GM18909 (cell line): ENCODE data around the gene FAAP24.
"Not testable (repeated sequence)": the region's sequence is repeated elsewhere in the genome, so short reads cannot be mapped to it uniquely, and the experiment has no call there.

Experiments
- ATAC-seq: cut with Tn5 transposase; IDR thresholded peaks from one replicate; pipeline ENCODE4 v1.9.1; 2021; ENCODE audit warnings: mild to moderate bottlenecking; ENCODE audit not compliant: unreplicated experiment, poor library complexity

The FAAP24 gene, protein sequence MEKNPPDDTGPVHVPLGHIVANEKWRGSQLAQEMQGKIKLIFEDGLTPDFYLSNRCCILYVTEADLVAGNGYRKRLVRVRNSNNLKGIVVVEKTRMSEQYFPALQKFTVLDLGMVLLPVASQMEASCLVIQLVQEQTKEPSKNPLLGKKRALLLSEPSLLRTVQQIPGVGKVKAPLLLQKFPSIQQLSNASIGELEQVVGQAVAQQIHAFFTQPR

DNA sequence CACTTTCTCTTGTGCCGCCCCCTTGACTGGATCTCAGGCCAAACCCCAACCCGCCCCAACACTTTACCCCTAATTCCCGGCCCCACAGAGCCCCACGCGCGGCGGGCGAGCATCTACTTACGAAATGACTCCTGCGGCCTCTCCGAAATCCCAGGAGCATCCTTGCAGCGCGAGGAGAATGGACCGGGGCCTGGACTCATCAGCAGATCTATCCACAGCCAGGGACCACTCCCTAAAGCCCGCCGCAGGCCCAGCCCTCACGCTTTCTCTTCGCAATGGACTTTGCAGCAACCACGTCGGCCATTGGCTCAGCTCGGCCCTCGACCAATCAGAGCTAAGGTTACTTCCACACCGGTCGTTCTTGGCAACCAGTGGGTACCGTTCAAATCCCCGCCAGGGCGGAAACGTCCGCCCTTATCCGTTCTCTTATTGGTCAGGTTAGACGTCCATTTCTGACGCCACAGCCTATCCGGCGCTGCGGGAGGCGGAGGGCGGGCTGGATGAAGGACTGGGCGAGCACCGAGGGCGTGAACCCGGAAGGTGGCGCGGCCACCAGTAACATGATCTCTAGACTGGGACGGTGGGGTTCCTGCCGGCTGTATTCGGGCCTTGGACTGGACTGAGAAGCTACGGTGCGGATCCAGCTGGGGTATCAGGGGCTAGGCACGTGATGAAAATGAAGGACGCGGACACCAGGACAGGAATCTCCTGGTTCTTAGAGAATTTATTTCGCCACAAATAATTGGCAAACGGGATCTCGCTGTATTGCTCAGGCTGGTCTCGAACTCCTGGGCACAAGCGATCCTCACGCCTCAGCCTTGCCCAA is at the start of gene FAAP24, which contains the start of gene CEP89:
Gene FAAP24, plus strand, starts transcription at position 528 of the 826 bp plus-strand sequence. CDS start 955 bp downstream, outside the sequence.
Gene CEP89, minus strand, starts transcription at position 244 of the 826 bp plus-strand sequence. Its CDS starts 84 bp downstream, at position 160.
- peak; percentile 99 for ATAC-seq

DNA sequence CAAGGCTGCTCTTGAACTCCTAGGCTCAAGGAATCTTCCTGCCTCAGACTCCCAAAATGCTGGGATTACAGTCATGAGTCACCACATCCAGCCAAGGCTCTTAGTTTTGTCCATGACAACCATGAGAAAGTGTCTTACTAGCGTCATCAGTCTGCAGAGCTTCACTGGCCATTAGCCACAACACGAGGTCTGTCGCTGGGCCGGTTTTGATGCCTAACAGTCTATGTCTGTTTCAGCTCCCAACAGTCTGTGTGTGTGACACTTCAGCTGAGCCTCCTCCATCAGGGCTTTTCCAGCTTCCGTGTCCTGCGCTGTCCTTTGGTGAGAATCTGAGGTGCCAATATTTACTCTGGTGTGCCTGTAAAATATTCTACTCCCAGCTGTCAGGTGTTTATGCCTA is 47.8 kb upstream of the FAAP24 start:
- ATAC-seq, result no peak

DNA sequence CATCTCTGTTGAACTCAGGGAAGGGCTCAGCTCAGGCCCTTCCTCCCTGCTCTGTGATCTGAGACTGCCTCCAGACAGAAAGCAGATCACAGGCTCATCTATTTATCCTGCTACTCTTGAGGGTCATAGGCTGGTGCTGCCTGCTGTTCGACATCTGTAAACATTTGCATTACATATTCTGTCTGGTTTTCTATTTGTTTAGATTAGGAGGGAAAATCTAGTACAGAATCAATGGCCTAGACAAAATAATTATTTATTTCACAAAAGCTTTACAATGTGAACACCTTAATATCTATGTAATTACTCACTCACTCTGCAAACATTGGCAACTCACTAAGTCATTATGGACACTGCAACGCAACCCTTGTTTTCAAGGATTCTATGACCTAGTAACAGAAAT is 43.2 kb upstream of the FAAP24 start:
- ATAC-seq, result no peak

DNA sequence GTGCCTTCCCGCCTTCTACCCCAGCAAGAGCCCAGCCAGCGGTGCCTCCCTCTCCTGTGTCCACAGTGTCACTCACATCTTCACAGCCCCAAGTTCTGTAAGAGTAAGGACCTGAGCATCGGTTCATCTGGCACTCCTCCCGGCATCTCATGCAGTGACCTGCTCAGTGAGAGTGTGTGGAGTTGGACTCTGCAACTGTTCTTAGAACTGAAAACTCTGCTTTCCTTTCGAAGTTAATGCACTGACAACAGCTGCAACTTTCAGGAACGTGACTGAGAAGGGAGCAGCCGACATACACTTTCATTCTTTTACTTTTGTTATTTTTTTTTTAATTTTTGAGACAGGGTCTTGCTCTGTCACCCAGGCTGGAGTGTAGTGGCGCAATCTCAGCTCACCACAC is 41.5 kb upstream of the FAAP24 start:
- ATAC-seq, result no peak

DNA sequence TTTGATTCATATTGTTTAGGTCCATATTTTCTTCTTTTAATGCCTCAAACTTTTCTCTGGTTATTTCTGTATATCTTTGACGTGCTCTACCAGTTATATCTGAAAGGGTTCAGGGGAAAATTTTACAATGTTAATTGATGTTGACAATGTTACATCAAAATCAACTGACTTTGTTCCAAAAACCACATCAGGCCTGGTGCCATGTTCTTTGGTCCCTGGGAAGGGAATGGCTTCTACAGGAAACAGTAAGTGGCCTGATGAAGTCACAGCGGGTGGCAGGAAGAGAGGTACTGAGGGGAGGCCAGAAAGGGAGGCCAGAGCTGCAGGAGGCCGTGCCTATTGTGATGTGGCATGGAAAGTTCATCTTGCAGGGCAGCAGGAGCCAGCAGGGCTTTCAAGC is 38.5 kb upstream of the FAAP24 start:
- ATAC-seq, result no peak

DNA sequence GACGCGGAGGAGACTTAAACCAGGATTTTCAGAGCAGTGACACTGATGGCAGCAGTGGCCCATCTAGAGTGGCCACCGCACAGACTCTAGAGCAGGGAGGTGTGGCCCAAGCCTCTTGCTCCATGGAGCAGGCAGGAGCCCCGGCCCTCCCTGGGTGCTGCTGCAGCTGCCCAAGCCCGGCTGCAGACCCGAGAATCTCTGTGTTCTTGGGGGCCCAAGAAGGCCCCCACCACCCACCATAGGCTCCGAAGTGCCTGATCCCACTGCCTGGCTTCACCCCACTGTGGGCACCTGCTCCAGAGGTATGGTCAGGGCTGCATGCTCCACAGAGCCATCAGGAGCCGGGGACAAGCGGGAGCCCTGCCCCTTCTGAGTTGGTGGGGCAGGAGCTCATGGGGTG is 36.4 kb upstream of the FAAP24 start:
- no peak for ATAC-seq

DNA sequence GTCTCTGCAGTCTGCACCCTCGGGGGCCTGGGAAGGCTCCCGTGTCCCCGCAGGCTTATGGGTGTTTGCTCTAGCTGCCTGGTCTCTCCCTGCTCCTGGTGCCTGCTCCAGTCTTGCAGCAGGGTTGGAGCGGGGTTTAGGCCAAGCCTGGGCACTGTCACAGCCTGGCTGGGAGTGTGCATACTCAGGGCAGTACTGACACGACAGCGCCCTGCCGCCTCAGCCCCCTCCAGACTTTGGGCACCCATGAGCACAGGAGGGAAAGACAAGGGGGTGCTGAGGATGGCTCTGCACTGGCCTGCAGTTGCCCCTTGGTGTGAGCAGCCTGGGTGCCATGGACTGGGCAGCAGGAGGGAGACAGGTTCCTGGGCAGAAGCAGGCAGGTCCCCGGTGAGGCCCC is 36.0 kb upstream of the FAAP24 start:
- ATAC-seq, result no peak

DNA sequence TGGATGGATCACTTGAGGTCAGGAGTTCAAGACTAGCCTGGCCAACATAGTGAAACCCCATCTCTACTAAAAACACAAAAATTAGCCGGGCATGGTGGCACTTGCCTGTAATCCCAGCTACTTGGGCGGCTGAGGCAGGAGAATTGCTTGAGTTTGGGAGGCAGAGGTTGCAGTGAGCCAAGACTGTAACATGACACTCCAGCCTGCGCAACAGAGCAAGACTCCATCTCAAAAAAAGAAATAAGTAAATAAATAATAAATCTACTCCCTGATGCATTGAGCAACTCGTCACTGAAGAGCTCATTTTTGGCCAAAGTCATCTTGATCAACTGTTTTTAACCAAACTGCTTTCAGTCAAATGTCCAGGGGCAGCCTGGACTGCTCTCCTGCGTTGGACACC is 30.8 kb upstream of the FAAP24 start:
- ATAC-seq, result not testable (repeated sequence)

DNA sequence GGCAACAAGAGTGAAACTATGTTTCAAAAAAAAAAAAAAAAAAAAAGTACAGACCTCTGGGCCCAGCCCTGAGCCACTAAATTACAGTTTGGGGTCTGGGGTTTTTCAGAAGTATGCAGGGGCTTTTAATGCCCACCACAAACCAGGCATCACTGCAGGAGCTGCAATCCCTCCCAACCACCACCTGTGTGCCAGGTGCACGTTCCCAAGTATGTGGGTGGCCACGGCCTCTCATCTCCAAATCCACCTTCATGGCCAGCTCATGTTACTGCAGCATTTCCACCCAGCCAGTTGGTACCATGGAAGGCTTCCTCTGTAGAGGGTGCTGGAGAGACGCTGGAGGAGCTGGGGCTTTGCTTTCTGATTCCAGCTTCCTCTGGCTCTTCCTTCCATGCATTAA is 26.8 kb upstream of the FAAP24 start:
- no peak for ATAC-seq

DNA sequence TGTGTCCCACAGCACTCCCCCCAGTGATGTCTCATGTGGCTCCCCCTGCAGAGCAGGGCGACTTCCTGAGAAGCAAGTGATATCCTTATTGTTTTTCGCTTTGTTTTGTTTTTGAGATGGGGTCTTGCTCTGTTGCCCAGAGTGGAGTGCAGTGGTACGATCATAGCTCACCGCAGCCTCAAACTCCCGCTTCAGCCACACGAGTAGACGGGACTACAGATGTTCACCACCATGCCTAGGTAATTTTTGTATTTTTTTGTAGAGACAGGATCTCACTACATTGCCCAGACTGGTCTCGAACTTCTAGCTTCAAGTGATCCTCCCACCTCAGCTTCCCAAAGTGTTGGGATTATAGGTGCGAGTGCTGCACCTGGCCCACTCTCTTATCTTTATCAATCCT is 5.3 kb upstream of the FAAP24 start:
- no peak for ATAC-seq

DNA sequence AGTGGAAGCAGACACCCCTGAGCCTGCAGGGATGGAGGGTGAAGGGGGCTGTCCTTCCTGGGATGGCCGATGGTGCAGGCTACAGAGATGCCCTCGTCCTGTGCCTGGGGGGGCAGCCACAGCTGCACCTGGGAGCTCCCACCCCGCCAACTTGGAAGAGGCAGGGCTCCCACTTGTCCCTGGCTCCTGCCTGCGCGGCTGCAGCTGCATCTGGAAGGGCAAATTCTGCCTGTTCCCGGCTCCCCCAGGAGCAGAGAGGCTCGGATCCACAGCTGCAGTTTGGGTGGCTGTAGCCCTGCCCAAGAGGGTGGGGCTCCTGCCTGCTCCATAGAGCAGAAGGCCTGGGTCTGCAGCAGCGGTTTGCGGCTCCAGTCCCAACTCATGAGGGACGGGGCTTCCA is 2.5 kb upstream of the FAAP24 start:
- no peak for ATAC-seq

DNA sequence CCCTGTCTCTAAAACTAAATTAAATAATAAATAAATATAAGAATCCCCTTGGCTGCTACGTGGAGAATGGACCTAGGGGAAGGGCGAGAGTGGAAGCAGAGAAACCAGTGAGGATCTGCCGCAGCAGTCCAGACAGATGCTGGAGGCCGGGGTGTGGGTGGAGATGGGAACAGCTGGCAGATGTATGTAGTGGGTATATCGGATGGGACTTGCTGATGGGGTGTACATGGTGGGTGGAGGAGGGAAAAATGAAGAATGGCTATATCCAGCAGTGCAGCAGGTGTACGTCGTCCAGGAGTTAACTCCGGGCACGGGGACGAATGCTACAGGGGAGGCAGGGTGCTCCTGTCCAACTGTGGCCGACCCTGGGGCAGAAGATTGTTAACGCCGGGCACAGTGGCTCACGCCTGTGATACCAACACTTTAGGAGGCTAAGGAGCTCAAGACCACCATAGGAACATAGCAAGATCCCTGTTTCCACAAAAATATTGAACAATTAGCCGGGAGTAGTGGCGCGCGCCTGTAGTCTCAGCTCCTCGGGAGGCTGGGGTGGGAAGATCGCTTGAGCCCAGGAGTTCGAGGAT is 938 bp upstream of the FAAP24 start:
- ATAC-seq, result no peak

DNA sequence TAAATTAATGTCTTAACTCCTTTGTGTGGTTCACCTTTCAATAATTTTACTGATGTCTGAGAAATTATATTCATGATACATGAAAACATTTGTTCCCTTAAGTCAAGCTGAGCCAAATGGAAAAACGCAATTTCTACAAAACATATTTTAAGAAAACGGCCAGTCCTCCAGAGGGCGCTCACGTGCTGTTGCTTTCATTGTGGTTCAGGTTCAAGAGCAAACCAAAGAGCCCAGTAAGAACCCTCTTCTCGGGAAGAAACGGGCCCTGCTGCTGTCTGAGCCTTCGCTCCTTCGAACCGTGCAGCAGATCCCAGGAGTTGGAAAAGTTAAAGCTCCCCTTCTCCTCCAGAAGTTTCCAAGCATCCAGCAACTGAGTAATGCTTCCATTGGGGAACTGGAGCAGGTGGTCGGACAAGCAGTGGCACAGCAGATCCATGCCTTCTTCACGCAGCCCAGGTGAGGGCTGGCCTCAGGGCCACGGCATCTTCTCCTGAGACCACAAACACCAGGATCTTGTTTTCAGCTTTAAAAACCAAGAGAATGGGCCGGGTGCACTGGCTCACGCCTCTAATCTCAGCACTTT is 4.3 kb downstream of the FAAP24 start:
- no peak for ATAC-seq

DNA sequence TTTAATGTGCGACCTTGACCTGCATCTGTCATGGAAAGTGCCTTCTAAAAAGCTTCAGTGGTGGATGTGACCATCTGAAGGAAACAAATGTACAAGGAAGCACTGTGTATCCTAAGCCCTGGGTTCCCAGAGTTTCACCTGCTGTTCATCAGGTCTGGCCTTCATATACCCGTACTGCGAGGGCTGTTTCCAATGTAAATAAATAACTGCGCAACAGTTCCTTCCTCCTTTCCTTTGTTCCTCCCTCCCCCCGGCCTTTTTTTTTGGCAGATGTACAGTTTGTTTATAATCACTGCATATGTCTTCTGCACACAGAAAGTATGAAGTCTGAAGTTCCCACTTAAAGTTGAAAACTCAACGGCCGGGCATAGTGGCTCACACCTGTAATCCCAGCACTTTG is 5.2 kb downstream of the FAAP24 start:
- ATAC-seq, result no peak

DNA sequence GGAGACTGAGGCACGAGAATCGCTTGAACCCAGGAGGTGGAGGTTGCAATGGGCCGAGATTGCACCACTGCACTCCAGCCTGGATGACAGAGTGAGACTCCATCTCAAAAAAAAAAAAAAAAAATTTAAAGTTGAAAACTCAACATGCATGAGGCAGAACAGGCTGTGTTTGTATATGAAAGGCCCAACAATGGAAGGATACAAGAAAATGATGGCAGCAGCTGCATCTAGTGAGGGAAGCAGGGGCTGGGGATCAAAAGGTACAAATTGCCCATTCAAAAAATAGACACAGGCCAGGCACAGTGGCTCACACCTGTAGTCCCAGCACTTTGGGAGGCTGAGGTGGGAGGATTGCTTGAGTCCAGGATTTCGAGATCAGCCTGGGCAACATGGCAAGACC is 5.8 kb downstream of the FAAP24 start:
- not testable (repeated sequence) for ATAC-seq

DNA sequence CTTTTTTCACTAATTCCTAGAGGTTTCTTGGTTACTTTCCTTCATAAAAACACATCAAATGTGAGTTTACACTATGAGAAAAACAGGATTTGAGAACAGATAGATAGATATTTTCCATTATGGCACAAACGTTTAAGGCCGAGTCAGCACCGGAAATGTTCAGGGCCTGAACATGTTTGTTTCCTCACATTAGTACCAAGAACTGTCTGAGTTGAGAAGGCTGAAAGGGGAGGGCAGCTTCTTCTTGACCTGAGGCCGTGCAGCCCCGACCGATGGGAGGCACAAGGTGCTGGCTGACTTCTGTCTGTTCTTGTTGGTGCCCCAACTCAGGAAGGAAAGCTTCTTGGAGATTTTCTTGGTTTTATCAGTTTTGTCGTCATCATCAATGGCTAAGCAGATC is 7.8 kb downstream of the FAAP24 start:
- not testable (repeated sequence) for ATAC-seq

DNA sequence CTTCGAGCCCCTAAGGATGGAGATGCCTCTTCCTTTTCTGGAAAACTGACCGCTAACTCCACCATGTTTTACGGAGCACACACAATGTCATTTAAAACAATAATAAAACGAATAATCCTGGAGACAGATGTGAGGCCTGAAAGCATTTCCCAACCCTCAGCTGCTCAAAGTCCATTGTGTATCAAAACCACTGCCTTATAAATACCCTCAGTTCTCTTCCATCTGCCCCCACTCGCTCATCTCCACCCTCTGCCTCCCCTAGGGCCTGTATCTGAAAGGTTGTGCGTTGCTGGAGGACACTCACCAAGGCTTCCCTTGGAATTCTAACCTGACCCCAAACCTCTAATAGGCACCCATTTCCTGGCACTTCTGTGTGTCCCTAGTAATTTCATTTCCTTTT is 10.4 kb downstream of the FAAP24 start:
- ATAC-seq, result not testable (repeated sequence)

DNA sequence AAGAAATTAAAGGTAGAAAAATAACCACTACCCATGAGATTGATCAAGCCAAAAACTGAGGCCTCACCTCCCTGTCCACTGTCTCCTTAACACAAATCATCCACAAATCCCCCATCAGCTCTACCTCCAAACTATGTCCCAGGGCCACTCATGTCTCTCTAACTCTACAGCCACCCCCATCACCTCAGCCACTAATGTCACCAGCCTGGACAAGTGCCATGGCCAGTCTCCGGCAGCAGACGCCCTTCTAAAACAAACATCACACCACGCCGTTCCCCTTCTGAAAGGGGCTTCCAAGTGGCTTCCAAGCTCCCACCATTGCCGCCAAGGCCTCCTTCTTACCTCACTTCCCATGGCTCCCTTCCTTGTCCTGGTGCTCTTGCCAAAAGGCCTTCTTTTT is 16.2 kb downstream of the FAAP24 start:
- not testable (repeated sequence) for ATAC-seq

DNA sequence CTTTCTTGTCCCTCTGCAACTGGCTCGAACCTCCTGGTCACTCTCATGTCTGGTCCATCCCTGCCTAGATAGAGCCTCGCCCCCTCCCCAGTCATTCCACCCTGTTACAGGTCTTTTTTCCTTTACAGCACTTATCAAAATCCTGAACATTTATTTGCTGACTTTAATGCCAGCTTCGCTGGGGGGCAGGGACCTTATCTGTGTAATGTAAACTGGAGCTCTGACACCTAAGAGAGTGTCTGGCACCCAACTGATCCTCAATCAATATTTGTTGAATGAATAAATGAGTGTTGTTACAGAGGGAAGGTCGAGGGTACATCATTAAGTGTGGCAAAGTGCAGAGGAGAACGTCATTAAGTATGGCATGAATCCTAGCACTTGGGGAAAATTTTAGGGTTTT is 16.7 kb downstream of the FAAP24 start:
- no peak for ATAC-seq

DNA sequence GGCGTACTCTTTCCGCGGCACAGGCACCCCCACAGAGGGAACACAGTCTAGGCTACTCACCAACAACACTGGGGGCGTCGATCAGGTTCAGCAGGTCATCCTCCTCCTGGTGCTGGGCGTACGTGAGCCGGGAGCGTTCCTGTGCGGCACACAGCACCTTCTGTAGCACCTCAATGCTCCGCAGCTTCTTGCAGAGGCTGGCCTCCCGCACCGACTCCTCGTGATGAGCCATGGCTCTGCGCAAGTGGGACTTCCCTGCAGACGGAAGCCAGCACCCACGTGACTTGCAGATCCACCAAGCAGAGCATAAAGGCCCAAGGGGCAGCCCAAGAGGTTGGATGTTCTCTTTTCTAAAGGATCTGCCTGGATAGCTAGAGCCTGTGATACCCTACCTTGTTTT is 23.9 kb downstream of the FAAP24 start:
- not testable (repeated sequence) for ATAC-seq

DNA sequence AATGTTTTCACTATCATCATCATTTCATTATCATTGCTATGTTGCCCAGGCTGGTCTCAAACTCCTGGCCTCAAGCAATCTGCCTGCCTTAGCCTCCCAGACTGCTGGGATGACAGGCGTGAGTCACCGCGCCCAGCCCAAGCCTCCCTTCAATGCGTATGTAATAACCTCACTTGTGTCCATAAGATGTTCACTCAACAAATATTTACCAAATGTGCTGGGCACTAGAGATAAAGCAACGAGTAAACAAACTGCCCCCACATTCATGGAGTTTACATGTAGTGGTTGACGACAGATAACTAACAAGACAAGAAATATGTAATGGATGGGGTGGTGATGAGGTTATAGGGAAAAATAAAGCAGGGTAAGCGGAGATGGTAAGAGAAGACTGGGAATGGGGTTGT is 25.0 kb downstream of the FAAP24 start:
- ATAC-seq, result not testable (repeated sequence)
